Esophagus (tissue), 2 donors: ENCODE measurements around the gene STK4. TPM values are rescaled to one million over a fixed set of nuclear protein-coding genes. Genes with fewer than 3 reads are reported as not detected.
A peak's percentile ranks its signal among the peaks of the same experiment; 100 is the strongest.

Experiments
- H3K27ac ChIP-seq, 2 donors: one replicate each; pipeline ENCODE4 v1.5.1; 2013; ENCODE audit warnings: low read depth in 2 of 2, mild to moderate bottlenecking in 2 of 2, inconsistent platforms in 1 of 2, low read length in 1 of 2, moderate library complexity in 1 of 2
- H3K27me3 ChIP-seq, 2 donors: one replicate each; pipeline ENCODE4 v1.6.1; 2013; ENCODE audit warnings: low read length in 2 of 2, control low read depth in 1 of 2, mild to moderate bottlenecking in 1 of 2; ENCODE audit not compliant: insufficient read depth in 2 of 2, control insufficient read depth in 1 of 2
- H3K36me3 ChIP-seq, 2 donors: one replicate each; pipeline ENCODE4 v1.6.1; 2013; ENCODE audit warnings: low read length in 1 of 2; ENCODE audit not compliant: control insufficient read depth in 2 of 2, insufficient read depth in 2 of 2
- H3K4me1 ChIP-seq, 2 donors: one replicate each; pipeline ENCODE4 v1.6.1; 2013; ENCODE audit warnings: low read length in 1 of 2; ENCODE audit not compliant: control insufficient read depth in 2 of 2, insufficient read depth in 2 of 2
- H3K4me3 ChIP-seq, 2 donors: one replicate each; pipeline ENCODE4 v1.5.1; 2013; ENCODE audit warnings: low read length in 2 of 2, mild to moderate bottlenecking in 2 of 2, low read depth in 1 of 2, moderate library complexity in 1 of 2
- H3K9me3 ChIP-seq, 2 donors: one replicate each; pipeline ENCODE4 v1.6.1; 2013; ENCODE audit warnings: mild to moderate bottlenecking in 2 of 2, low read depth in 1 of 2, low read length in 1 of 2, moderate library complexity in 1 of 2; ENCODE audit not compliant: control insufficient read depth in 2 of 2, insufficient read depth in 1 of 2
- WGBS, 2 donors: extraction: QIAGEN DNeasy Blood & Tissue Kit; methylation state at CpG; one replicate each; pipeline ENCODE4 v1.1.7; 2013; 5-methylcytosine and 5-hydroxymethylcytosine counted together
- polyA plus RNA-seq, 2 donors: library from polyadenylated mRNA; stranded (reverse); fragments of 200-250 nt; gene quantifications; one replicate each; pipeline ENCODE4 v1.2.3, GENCODE V29; 2013
- donor health status: healthy with polysubstance abuse.
- donor health status: Bipolar disorder and iron deficiency.

STK4 gene
- polyA plus RNA-seq, 2 donors, result 4.7 to 4.8 TPM

GRCh38 chr20:44970243-44970757 lies 4.0 kb downstream of the STK4 start:
- H3K36me3 ChIP-seq, result peaks cover 3 to 10% of the 10 kb centered on the region in 2 donors
- no peak overlapping the region for H3K4me3 ChIP-seq
- whole genome bisulfite sequencing, 2 donors, result 23 to 42% methylated on average over 1 of the region's 1 CpG
- H3K9me3 ChIP-seq, result no peaks in the 10 kb centered on the region
- no peak overlapping the region for H3K27ac ChIP-seq
- no peaks in the 10 kb centered on the region for H3K27me3 ChIP-seq
- peaks cover 0 to 3% of the 10 kb centered on the region in 2 donors for H3K4me1 ChIP-seq

- H3K36me3 ChIP-seq, result peaks cover 3 to 10% of the 10 kb centered on the region in 2 donors
- H3K4me1 ChIP-seq, result no peaks in the 10 kb centered on the region
- no peaks in the 10 kb centered on the region for H3K27me3 ChIP-seq
- H3K4me3 ChIP-seq, result no peak overlapping the region
- no peak overlapping the region for H3K27ac ChIP-seq
- WGBS, 2 donors, result 69 to 73% methylated on average over 2 of the region's 2 CpGs
- H3K9me3 ChIP-seq, result no peaks in the 10 kb centered on the region
These were observed 6.7 kb downstream of the STK4 start for GRCh38 chr20:44973053-44973452.

GRCh38 chr20:44976698-44977097 lies 10.4 kb downstream of the STK4 start:
- H3K27ac ChIP-seq, result no peak overlapping the region
- H3K4me1 ChIP-seq, result no peaks in the 10 kb centered on the region
- H3K27me3 ChIP-seq, result no peaks in the 10 kb centered on the region
- no peaks in the 10 kb centered on the region for H3K9me3 ChIP-seq
- 95 to 98% methylated on average over 4 of the region's 4 CpGs for WGBS, 2 donors
- H3K36me3 ChIP-seq, result peaks cover 3 to 10% of the 10 kb centered on the region in 2 donors
- no peak overlapping the region for H3K4me3 ChIP-seq

GRCh38 chr20:44979090-44979621 lies 12.8 kb downstream of the STK4 start:
- no peaks in the 10 kb centered on the region for H3K27me3 ChIP-seq
- H3K27ac ChIP-seq, result peak overlapping the region; percentile 41 to 64
- 56 to 67% methylated on average over 2 of the region's 2 CpGs for WGBS, 2 donors
- no peaks in the 10 kb centered on the region for H3K9me3 ChIP-seq
- no peak overlapping the region for H3K4me3 ChIP-seq
- no peaks in the 10 kb centered on the region for H3K4me1 ChIP-seq
- peaks cover 3 to 7% of the 10 kb centered on the region in 2 donors for H3K36me3 ChIP-seq

- H3K36me3 ChIP-seq, result no peaks in the 10 kb centered on the region
- H3K27me3 ChIP-seq, result no peaks in the 10 kb centered on the region
- no peak overlapping the region for H3K27ac ChIP-seq
- 92 to 95% methylated on average over 8 of the region's 8 CpGs for WGBS, 2 donors
- no peaks in the 10 kb centered on the region for H3K9me3 ChIP-seq
- H3K4me3 ChIP-seq, result no peak overlapping the region
- no peaks in the 10 kb centered on the region for H3K4me1 ChIP-seq
These were observed 15.6 kb downstream of the STK4 start for GRCh38 chr20:44981736-44982406.

- H3K4me1 ChIP-seq, result no peaks in the 10 kb centered on the region
- H3K4me3 ChIP-seq, result no peak overlapping the region
- no peak overlapping the region for H3K27ac ChIP-seq
- WGBS, 2 donors, result 94 to 97% methylated on average over 7 of the region's 7 CpGs
- H3K9me3 ChIP-seq, result no peaks in the 10 kb centered on the region
- no peaks in the 10 kb centered on the region for H3K36me3 ChIP-seq
- H3K27me3 ChIP-seq, result no peaks in the 10 kb centered on the region
These were observed 16.9 kb downstream of the STK4 start for GRCh38 chr20:44983093-44983674.

- no peaks in the 10 kb centered on the region for H3K4me1 ChIP-seq
These were observed 22.4 kb downstream of the STK4 start for GRCh38 chr20:44988631-44989171.

GRCh38 chr20:44990425-44990824 lies 24.1 kb downstream of the STK4 start:
- no peaks in the 10 kb centered on the region for H3K27me3 ChIP-seq
- no peaks in the 10 kb centered on the region for H3K4me1 ChIP-seq
- H3K4me3 ChIP-seq, result no peak overlapping the region
- H3K36me3 ChIP-seq, result no peaks in the 10 kb centered on the region
- 54 to 64% methylated on average over 3 of the region's 3 CpGs for WGBS, 2 donors
- H3K27ac ChIP-seq, result peak overlapping the region in 1 of 2 donors; percentile 24
- no peaks in the 10 kb centered on the region for H3K9me3 ChIP-seq

More at GRCh38 chr20:44988631-44989171, 22.4 kb downstream of the STK4 start:
- no peaks in the 10 kb centered on the region for H3K27me3 ChIP-seq
- 87 to 100% methylated on average over 1 of the region's 1 CpG for WGBS, 2 donors
- no peak overlapping the region for H3K4me3 ChIP-seq
- H3K36me3 ChIP-seq, result no peaks in the 10 kb centered on the region
- no peak overlapping the region for H3K27ac ChIP-seq
- no peaks in the 10 kb centered on the region for H3K9me3 ChIP-seq

GRCh38 chr20:44990957-44991356 lies 24.6 kb downstream of the STK4 start:
- Histone ChIP-seq H3K4me3 (no peak overlapping the region), H3K27me3 (no peaks in the 10 kb centered on the region), H3K36me3 (peaks cover 0 to 2% of the 10 kb centered on the region in 2 donors), H3K4me1 (no peaks in the 10 kb centered on the region), H3K27ac (no peak overlapping the region), H3K9me3 (no peaks in the 10 kb centered on the region)
